AG10803 (cell line): Measurements from ENCODE around the gene RAMACL.
A peak's percentile ranks its signal among the peaks of the same experiment; 100 is the strongest.

Experiments
- DNase-seq: peaks from one replicate; pipeline ENCODE4 v3.0.0; 2010; ENCODE audit warnings: low read depth
- H3K4me3 ChIP-seq: 2 replicates; pipeline ENCODE4 v1.5.1; 2011; ENCODE audit warnings: mild to moderate bottlenecking, low read length, control low read depth
- CTCF ChIP-seq: conservative IDR thresholded peaks from 2 replicates; pipeline ENCODE4 v1.5.1; 2011; ENCODE audit warnings: mild to moderate bottlenecking, low read length, control low read depth, inconsistent platforms

Gene RAMACL

GRCh38 chr6:166566026-166567011 lies 20.2 kb downstream of the RAMACL start:
- TF ChIP-seq CTCF: no peak
- no peak overlapping the region for H3K4me3 ChIP-seq
- no peak for DNase-seq

DNA sequence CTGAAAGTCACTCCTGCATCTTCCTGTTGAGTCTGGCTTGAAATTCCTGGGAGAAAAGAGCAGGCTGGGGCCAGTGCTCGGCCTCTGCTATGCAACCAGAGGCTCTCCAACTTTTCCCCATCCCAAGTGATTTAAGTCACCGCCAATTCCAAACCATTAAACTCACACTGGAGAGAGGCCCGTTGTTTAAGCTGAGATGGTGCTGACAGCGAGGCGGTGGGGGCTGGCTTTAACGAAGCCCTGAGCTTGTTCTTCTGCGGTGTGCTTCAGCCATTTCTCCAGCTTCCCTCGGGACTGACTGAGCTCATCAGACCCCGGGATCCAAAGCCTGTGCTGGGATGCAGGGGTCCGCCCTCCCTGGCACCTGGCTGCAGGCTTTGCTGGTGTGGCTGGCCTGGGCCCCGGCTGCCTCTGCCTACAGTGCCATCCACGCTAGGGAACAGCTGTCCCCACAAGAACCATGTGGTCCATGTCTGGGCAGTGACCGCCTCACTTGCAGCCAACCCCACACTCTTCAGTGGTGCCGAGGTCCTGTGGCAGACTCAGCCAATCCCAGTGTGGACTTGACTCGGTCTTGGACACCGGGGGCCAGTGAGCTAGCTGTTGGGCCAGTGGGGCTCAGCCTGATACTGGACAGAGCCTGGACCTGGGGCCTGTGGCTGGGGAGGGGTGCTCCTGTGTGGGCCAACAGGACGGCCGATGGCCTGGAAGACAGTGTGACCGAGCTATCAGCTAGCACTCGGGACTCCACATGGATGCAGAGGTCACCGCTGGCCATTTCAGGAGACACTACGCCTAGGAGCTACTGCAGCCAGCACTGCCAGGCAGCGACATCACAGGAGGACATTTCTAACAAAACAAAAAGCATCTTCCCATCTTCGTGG lies 21.2 kb downstream of the RAMACL start:
- no peak for DNase-seq
- H3K4me3 ChIP-seq: no peak overlapping the region
- TF ChIP-seq CTCF: no peak

DNA sequence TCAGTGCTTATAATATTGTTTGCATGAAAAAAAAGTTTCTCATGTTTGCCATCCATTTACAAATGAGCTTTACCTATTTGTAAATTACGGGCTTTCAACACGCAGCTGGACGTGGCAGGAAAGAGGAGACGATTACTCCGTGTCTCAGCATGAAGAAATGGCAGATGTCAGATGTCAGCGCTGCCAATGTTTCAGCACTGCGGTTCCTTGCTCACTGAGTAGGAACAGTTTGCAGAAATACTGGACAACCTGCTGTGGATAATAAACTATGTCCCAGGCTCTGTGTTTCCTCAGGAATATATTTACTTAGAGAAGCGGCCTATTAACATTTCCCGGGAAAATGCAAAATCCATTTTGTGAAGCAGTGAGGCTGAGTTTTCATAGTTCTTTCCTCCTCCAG lies 22.7 kb downstream of the RAMACL start:
- no peak for TF ChIP-seq CTCF
- no peak overlapping the region for H3K4me3 ChIP-seq
- DNase-seq: no peak

- TF ChIP-seq CTCF: no peak
- DNase-seq: no peak
- no peak overlapping the region for H3K4me3 ChIP-seq
Observed at GRCh38 chr6:166563200-166563599, 23.3 kb downstream of the RAMACL start.

- TF ChIP-seq CTCF: no peak
- DNase-seq: no peak
- H3K4me3 ChIP-seq: no peak overlapping the region
Observed at GRCh38 chr6:166562726-166563125, 23.8 kb downstream of the RAMACL start.

DNA sequence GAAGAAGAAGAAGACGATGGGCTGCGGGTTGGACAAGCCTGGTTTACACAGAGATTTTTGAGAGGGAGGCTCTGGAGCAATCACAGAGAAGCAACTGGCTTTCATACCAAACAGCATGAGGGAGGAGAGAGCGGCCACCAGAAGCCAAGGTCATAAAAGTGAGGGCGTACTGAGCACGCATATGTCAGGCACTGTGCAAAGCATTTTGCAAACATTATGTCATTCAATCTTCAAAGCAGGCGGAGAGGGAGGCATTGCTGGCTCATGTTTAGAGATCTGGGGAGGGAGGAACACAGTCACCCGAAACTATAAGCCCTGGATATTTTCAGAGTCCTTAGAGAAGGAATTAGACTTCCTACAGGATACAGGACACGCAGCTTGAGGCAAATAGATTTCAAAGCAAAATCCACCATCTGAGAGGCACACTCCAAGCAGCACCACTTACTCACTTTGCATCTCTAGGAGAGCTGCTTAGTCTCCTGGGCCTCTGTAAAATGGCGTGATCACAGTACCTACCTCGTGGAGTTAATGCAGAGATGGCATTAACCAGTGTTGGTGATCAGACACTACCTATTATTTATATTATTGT lies 24.6 kb downstream of the RAMACL start:
- no peak for TF ChIP-seq CTCF
- DNase-seq: peak; percentile 91
- no peak overlapping the region for H3K4me3 ChIP-seq
